Esophagus muscularis mucosa (tissue), 4 donors: ENCODE data around the gene GCKR. TPM values are rescaled to one million over a fixed set of nuclear protein-coding genes. Genes with fewer than 3 reads are reported as not detected.

Experiments
- DNase-seq: peaks from one replicate; pipeline ENCODE4 v3.0.0-alpha.2; 2017; ENCODE audit errors: extremely low spot score
- H3K27ac ChIP-seq, 4 donors: fragments of 200-600 bp; sonication (generic); replicated peaks in 1 of 4; 1 replicate in 3 of 4; 2 replicates in 1 of 4; pipeline ENCODE4 v1.5.1; 2016 to 2019; ENCODE audit warnings: mild to moderate bottlenecking in 1 of 4
- H3K27me3 ChIP-seq, 4 donors: fragments of 200-600 bp; sonication (generic); one replicate each; pipeline versions ENCODE4 v1.5.1 to v1.6.0; 2016 to 2019
- H3K36me3 ChIP-seq, 4 donors: fragments of 200-600 bp; sonication (generic); one replicate each; pipeline ENCODE4 v1.5.1; 2016 to 2019
- H3K4me1 ChIP-seq, 4 donors: fragments of 200-600 bp; sonication (generic); one replicate each; pipeline ENCODE4 v1.5.1; 2016 to 2019
- H3K4me3 ChIP-seq, 4 donors: fragments of 200-600 bp; sonication (generic); 1 replicate in 2 of 4; 2 replicates in 2 of 4; pipeline ENCODE4 v1.5.1; 2016 to 2019; ENCODE audit warnings: mild to moderate bottlenecking in 4 of 4, moderate library complexity in 1 of 4
- H3K9me3 ChIP-seq, 4 donors: fragments of 200-600 bp; sonication (generic); 1 replicate in 3 of 4; 2 replicates in 1 of 4; pipeline ENCODE4 v1.5.1; 2016 to 2019
- CTCF ChIP-seq, 3 experiments: fragments of 200-600 bp in 2 of 3; fragments of 450-650 bp in 1 of 3; sonication (generic) in 2 of 3; IDR thresholded peaks; one replicate each; pipeline ENCODE4 v1.5.1; 2017 to 2019; ENCODE audit warnings: antibody characterized with exemption in 3 of 3, mild to moderate bottlenecking in 2 of 3, moderate library complexity in 1 of 3
- EP300 ChIP-seq: sonication (generic); formaldehyde crosslinking; IDR thresholded peaks from one replicate; pipeline ENCODE4 v1.6.1; 2017; ENCODE audit warnings: antibody characterized with exemption
- POLR2A ChIP-seq: fragments of 450-650 bp; IDR thresholded peaks from one replicate; pipeline ENCODE4 v1.6.1; 2017; ENCODE audit warnings: antibody characterized with exemption, moderate library complexity, mild to moderate bottlenecking, low read depth
- POLR2AphosphoS5 ChIP-seq, 2 donors: sonication (generic); formaldehyde crosslinking; IDR thresholded peaks; one replicate each; pipeline ENCODE4 v1.6.1; 2017; ENCODE audit warnings: antibody characterized with exemption in 2 of 2
- WGBS: methylation state at CpG from one replicate; pipeline ENCODE4 v1.1.5; 2018; 5-methylcytosine and 5-hydroxymethylcytosine counted together
- intact Hi-C: fragments of 100-400 bp; cut with DNase I; formaldehyde crosslinking; loops from one replicate; pipeline ENCODE4 v1.15.1; 2023
- small RNA-seq, 3 donors: library from RNA; depleted of rRNA; stranded (forward); fragments of <200 nt; gene quantifications; one replicate each; pipeline ENCODE3, GENCODE V24; 2016
- total RNA-seq, 4 donors: library from RNA; depleted of rRNA; stranded (reverse); fragments of >200 nt; gene quantifications; one replicate each; pipeline versions ENCODE4 v1.1.0 to v1.2.1, GENCODE V29; 2016

Gene GCKR
- total RNA-seq, 4 donors from 2014 or later = 0.23 TPM; not detected in 3

GRCh38 chr2:27571681-27572080 is 75.0 kb downstream of the GCKR start:
- 89% methylated on average over 1 of the region's 1 CpG for WGBS
- intact Hi-C loops = no loop called here
- DNase-seq = peak; percentile 57
- Histone ChIP-seq H3K36me3 (no peaks in the 10 kb centered on the region), H3K4me1 (no peaks in the 10 kb centered on the region), H3K27me3 (peaks cover 0 to 6% (median 0%) of the 10 kb centered on the region in 4 donors), H3K4me3 (no peak overlapping the region), H3K27ac (no peak overlapping the region), H3K9me3 (peaks cover 0 to 49% (median 40%) of the 10 kb centered on the region in 4 donors)
- TF ChIP-seq POLR2AphosphoS5 (IDR thresholded peaks at IDR 0.05) (no peak), EP300 (no peak), POLR2A (no peak)

GRCh38 chr2:27572439-27572838 is 75.8 kb downstream of the GCKR start:
- Histone ChIP-seq H3K36me3 (no peaks in the 10 kb centered on the region), H3K27me3 (peaks cover 0 to under 1% (median 0%) of the 10 kb centered on the region in 4 donors), H3K4me3 (no peak overlapping the region), H3K9me3 (peaks cover 0 to 57% (median 47%) of the 10 kb centered on the region in 4 donors), H3K27ac (no peak overlapping the region), H3K4me1 (no peaks in the 10 kb centered on the region)
- DNase-seq = peak; percentile 50
- 72% methylated on average over 2 of the region's 2 CpGs for WGBS
- TF ChIP-seq EP300 (no peak), CTCF (IDR thresholded peaks at IDR 0.05) (no peak), POLR2AphosphoS5 (IDR thresholded peaks at IDR 0.05) (no peak), POLR2A (no peak)
- intact Hi-C loops = no loop called here

- intact Hi-C loops = no loop called here
- H3K4me3 ChIP-seq = no peak overlapping the region
- peak; percentile 26 for DNase-seq
- TF ChIP-seq EP300 = no peak
- TF ChIP-seq POLR2AphosphoS5 (IDR thresholded peaks at IDR 0.05) = no peak
- TF ChIP-seq CTCF (IDR thresholded peaks at IDR 0.05) = no peak
- no peak for TF ChIP-seq POLR2A
- H3K27ac ChIP-seq = no peak overlapping the region
- no peaks in the 10 kb centered on the region for H3K27me3 ChIP-seq
- H3K9me3 ChIP-seq = peaks cover 0 to 63% (median 53%) of the 10 kb centered on the region in 4 donors
- H3K4me1 ChIP-seq = no peaks in the 10 kb centered on the region
- no peaks in the 10 kb centered on the region for H3K36me3 ChIP-seq
- WGBS = 75% methylated on average over 6 of the region's 6 CpGs
Measured at GRCh38 chr2:27572998-27573429, 76.4 kb downstream of the GCKR start.

Small RNA genes within 50 kb of the gene (small RNA-seq; reads per million reads assigned to genes)
- gene RNU6-986P = 0 reads per million in 3 donors

Other genes with a start within 250 kb of the GCKR start
- gene SLC30A3, start 233.8 kb upstream of the GCKR start, total RNA-seq = not detected
- gene DNAJC5G, start 221.4 kb upstream of the GCKR start, total RNA-seq = under 1 TPM in 1 of 4 donors, not detected in 3; 0.42 TPM
- under 1 TPM in 1 of 4 donors, not detected in 3; 0.32 TPM for gene TRIM54, start 214.4 kb upstream of the GCKR start, total RNA-seq
- 1 to 10 TPM; 1.8 to 6.1 (median 3.3) TPM for gene UCN, start 188.4 kb upstream of the GCKR start, total RNA-seq
- 10 to 100 TPM; 46.7 to 70.2 (median 60.6) TPM for gene MPV17, start 173.7 kb upstream of the GCKR start, total RNA-seq
- gene GTF3C2, start 140.1 kb upstream of the GCKR start, total RNA-seq = 10 to 100 TPM; 27.5 to 44.3 (median 31.6) TPM
- gene EIF2B4, start 126.5 kb upstream of the GCKR start, total RNA-seq = 10 to 100 TPM; 39.0 to 50.1 (median 44.9) TPM
- 100 to 1,000 TPM in 3 of 4 donors, 10 to 100 TPM in 1; 84.7 to 151 (median 124) TPM for gene SNX17, start 126.2 kb upstream of the GCKR start, total RNA-seq
- gene ZNF513, start 116.1 kb upstream of the GCKR start, total RNA-seq = 10 to 100 TPM in 3 of 4 donors, 1 to 10 TPM in 1; 8.3 to 14.5 (median 11.4) TPM
- gene PPM1G, start 87.2 kb upstream of the GCKR start, total RNA-seq = 10 to 100 TPM; 46.1 to 71.8 (median 62.7) TPM
- gene NRBP1, start 68.2 kb upstream of the GCKR start, total RNA-seq = 10 to 100 TPM; 74.8 to 96.0 (median 85.8) TPM
- gene KRTCAP3, start 54.5 kb upstream of the GCKR start, total RNA-seq = under 1 TPM in 1 of 4 donors, not detected in 3; 0.45 TPM
- 10 to 100 TPM; 12.1 to 29.7 (median 25.0) TPM for gene IFT172, start 7.1 kb upstream of the GCKR start, total RNA-seq
- gene FNDC4, start 1.6 kb upstream of the GCKR start, total RNA-seq = 10 to 100 TPM in 2 of 4 donors, 1 to 10 TPM in 2; 3.3 to 12.6 (median 9.8) TPM
- 10 to 100 TPM; 29.5 to 39.3 (median 33.7) TPM for gene ZNF512, start 86.2 kb downstream of the GCKR start, total RNA-seq
- gene CCDC121, start 132.2 kb downstream of the GCKR start, total RNA-seq = 1 to 10 TPM; 2.7 to 6.2 (median 5.2) TPM
- gene GPN1, start 132.2 kb downstream of the GCKR start, total RNA-seq = 10 to 100 TPM; 18.8 to 28.1 (median 22.7) TPM
- 10 to 100 TPM; 18.5 to 23.1 (median 20.7) TPM for gene SUPT7L, start 166.8 kb downstream of the GCKR start, total RNA-seq
- gene SLC4A1AP, start 167.1 kb downstream of the GCKR start, total RNA-seq = 10 to 100 TPM; 16.7 to 22.8 (median 20.1) TPM